ENCODE data around the gene LRTM2. TPM values are rescaled to one million over a fixed set of nuclear protein-coding genes. Genes with fewer than 3 reads are reported as not detected.

LRTM2 gene
- total RNA-seq, 1 experiment from 2014 or later: not detected

DNA sequence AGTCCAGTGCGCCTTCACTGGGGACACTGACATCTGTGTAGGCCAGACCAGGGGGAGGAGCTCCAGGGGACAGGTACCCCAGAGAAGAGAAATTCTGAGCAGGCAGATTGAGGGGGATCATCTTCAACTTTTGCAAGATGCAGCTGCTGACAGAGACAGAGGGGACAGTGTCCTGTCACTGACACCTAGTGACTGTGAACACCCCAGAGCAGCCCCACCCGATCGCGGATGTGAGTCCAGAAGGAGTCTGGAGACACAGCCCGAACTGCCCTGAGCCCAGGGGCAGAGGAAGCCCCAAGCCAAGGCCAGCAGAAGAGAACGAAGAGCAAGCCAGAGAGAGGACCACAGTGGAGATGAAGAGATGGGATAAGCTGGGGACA is 21.7 kb upstream of the LRTM2 start:
- Histone ChIP-seq H3K9me2 (replicated peaks; ENCODE audit: low read length) (no peaks in the 10 kb centered on the region), H3K27ac (ENCODE audit: low read length) (no peak overlapping the region), H3K9ac (ENCODE audit: low read length) (no peak overlapping the region), H3K9me3 (ENCODE audit: low read length) (no peaks in the 10 kb centered on the region), H3K4me1 (ENCODE audit: insufficient read depth, low read length) (peaks cover 5% of the 10 kb centered on the region; the same call in 1 of the 2 replicates), H3K79me2 (ENCODE audit: low read length) (no peaks in the 10 kb centered on the region), H3K36me3 (ENCODE audit: low read depth, low read length) (no peaks in the 10 kb centered on the region), H3K27me3 (ENCODE audit: low read length) (no peaks in the 10 kb centered on the region), H2AFZ (ENCODE audit: low read length) (no peak overlapping the region), H3K4me2 (ENCODE audit: low read length) (no peak overlapping the region), H3K4me3 (ENCODE audit: low read length) (no peak overlapping the region), H3F3A (ENCODE audit: low read length, unreplicated experiment) (no peaks in the 10 kb centered on the region), H4K20me1 (ENCODE audit: low read length) (no peaks in the 10 kb centered on the region)
- ChIA-PET CTCF (no interaction called here), POLR2A (ENCODE audit: unreplicated experiment) (no interaction called here)
- DNase-seq: no peak
- ATAC-seq: no peak
- BruUV-seq (replicated peaks): no TSS peak
- TF ChIP-seq, protein P1, sequence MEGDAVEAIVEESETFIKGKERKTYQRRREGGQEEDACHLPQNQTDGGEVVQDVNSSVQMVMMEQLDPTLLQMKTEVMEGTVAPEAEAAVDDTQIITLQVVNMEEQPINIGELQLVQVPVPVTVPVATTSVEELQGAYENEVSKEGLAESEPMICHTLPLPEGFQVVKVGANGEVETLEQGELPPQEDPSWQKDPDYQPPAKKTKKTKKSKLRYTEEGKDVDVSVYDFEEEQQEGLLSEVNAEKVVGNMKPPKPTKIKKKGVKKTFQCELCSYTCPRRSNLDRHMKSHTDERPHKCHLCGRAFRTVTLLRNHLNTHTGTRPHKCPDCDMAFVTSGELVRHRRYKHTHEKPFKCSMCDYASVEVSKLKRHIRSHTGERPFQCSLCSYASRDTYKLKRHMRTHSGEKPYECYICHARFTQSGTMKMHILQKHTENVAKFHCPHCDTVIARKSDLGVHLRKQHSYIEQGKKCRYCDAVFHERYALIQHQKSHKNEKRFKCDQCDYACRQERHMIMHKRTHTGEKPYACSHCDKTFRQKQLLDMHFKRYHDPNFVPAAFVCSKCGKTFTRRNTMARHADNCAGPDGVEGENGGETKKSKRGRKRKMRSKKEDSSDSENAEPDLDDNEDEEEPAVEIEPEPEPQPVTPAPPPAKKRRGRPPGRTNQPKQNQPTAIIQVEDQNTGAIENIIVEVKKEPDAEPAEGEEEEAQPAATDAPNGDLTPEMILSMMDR (conservative IDR thresholded peaks at IDR 0.05; ENCODE audit: low read depth, low read length): no peak
- TF ChIP-seq EZH2phosphoT487 (IDR thresholded peaks at IDR 0.05; ENCODE audit: borderline replicate concordance, low read length) (no peak), EZH2 (IDR thresholded peaks at IDR 0.05; ENCODE audit: low read length, unreplicated experiment) (no peak)
- intact Hi-C loops (cut with micrococcal nuclease): no loop called here

DNA sequence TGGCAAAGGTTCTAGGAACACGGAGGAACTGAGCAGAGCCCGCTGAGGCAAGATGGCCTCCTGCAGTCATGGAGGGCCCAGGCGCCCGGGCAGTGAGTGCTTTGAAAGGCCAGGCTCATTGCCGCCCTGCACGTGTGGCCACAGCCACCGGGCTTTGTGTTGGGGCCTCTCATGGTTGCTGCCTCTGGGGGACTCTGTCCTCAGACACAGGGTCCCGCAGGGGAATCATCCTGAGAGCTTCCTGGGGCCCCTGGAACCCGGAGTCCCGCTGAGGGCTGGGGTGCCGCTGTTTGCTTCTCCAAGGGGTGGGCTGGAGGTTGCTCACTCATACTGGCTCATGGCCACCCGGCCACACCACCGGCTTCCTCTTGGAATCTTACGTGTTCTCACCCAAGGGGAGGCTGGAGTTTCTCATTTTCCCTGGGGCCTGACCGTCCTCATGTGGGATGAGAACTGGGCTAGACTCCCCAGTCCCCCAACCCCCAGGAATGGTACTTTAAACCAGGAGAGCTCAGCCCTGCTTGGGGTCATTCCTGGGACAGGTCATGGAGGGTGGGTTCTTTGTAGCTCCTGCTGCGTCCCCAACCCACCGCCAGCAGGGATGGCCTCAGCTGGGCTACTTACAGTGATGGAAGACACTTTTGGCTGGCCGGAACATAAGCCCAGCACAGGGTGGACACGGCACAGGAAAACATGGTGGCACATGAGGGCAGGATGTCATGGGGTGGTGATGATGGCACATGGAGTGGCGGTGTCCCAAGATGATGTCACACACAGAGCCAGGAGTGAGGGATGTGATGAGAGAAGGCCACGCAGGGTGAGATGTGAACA is 21.1 kb upstream of the LRTM2 start:
- no peaks in the 10 kb centered on the region for H4K20me1 ChIP-seq (ENCODE audit: low read length)
- no TSS peak for BruUV-seq (replicated peaks)
- H3K27me3 ChIP-seq (ENCODE audit: low read length): no peaks in the 10 kb centered on the region
- POLR2A ChIA-PET (ENCODE audit: unreplicated experiment): no interaction called here
- intact Hi-C loops (cut with micrococcal nuclease): no loop called here
- no peaks in the 10 kb centered on the region for H3K36me3 ChIP-seq (ENCODE audit: low read depth, low read length)
- H3K4me3 ChIP-seq (ENCODE audit: low read length): no peak overlapping the region
- H3K79me2 ChIP-seq (ENCODE audit: low read length): no peaks in the 10 kb centered on the region
- H3K9me2 ChIP-seq (replicated peaks; ENCODE audit: low read length): no peaks in the 10 kb centered on the region
- H3K9me3 ChIP-seq (ENCODE audit: low read length): no peaks in the 10 kb centered on the region
- no peak for ATAC-seq
- no peak overlapping the region for H3K4me2 ChIP-seq (ENCODE audit: low read length)
- CTCF ChIA-PET: no interaction called here
- no peak overlapping the region for H2AFZ ChIP-seq (ENCODE audit: low read length)
- no peak for DNase-seq
- TF ChIP-seq EZH2phosphoT487 (IDR thresholded peaks at IDR 0.05; ENCODE audit: borderline replicate concordance, low read length): no peak
- TF ChIP-seq EZH2 (IDR thresholded peaks at IDR 0.05; ENCODE audit: low read length, unreplicated experiment): no peak
- TF ChIP-seq, protein P1 (conservative IDR thresholded peaks at IDR 0.05; ENCODE audit: low read depth, low read length): no peak
- peaks cover 5% of the 10 kb centered on the region; the same call in 1 of the 2 replicates for H3K4me1 ChIP-seq (ENCODE audit: insufficient read depth, low read length)
- H3K9ac ChIP-seq (ENCODE audit: low read length): no peak overlapping the region
- no peaks in the 10 kb centered on the region for H3F3A ChIP-seq (ENCODE audit: low read length, unreplicated experiment)
- no peak overlapping the region for H3K27ac ChIP-seq (ENCODE audit: low read length)

DNA sequence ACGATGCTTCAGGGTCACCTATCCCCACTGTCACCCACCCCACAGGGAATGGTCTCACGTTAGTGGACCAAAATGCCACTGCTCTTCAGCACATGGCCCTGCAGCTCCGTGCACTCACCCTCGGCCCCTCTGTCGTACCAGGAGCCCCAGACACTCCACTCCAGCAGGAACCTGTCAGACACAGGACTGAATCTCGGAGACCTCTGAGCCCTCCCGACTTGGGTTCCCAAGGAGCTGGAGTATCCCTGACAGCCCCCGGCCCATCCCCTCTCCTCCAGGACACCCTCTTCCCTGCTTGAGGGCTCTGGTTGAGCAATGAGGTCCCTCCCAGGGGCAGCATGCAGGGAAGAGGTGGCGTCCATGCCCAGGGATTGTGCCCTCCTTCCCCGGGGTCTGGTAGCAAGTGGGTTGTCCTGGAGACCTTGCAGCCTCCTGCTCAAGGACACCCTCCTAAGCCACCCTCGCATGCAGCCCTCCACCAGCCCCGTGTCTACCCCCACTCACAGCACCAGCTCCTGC is 20.4 kb upstream of the LRTM2 start:
- no peaks in the 10 kb centered on the region for H3K27me3 ChIP-seq (ENCODE audit: low read length)
- H3K27ac ChIP-seq (ENCODE audit: low read length): no peak overlapping the region
- no peak overlapping the region for H3K4me2 ChIP-seq (ENCODE audit: low read length)
- CTCF ChIA-PET: no interaction called here
- TF ChIP-seq EZH2phosphoT487 (IDR thresholded peaks at IDR 0.05; ENCODE audit: borderline replicate concordance, low read length): no peak
- TF ChIP-seq EZH2 (IDR thresholded peaks at IDR 0.05; ENCODE audit: low read length, unreplicated experiment): no peak
- TF ChIP-seq, protein P1 (conservative IDR thresholded peaks at IDR 0.05; ENCODE audit: low read depth, low read length): no peak
- no TSS peak for BruUV-seq (replicated peaks)
- H2AFZ ChIP-seq (ENCODE audit: low read length): no peak overlapping the region
- intact Hi-C loops (cut with micrococcal nuclease): no loop called here
- H3F3A ChIP-seq (ENCODE audit: low read length, unreplicated experiment): no peaks in the 10 kb centered on the region
- H3K9ac ChIP-seq (ENCODE audit: low read length): no peak overlapping the region
- POLR2A ChIA-PET (ENCODE audit: unreplicated experiment): no interaction called here
- H3K9me2 ChIP-seq (replicated peaks; ENCODE audit: low read length): no peaks in the 10 kb centered on the region
- no peaks in the 10 kb centered on the region for H4K20me1 ChIP-seq (ENCODE audit: low read length)
- no peaks in the 10 kb centered on the region for H3K79me2 ChIP-seq (ENCODE audit: low read length)
- H3K9me3 ChIP-seq (ENCODE audit: low read length): no peaks in the 10 kb centered on the region
- no peak for DNase-seq
- no peaks in the 10 kb centered on the region for H3K36me3 ChIP-seq (ENCODE audit: low read depth, low read length)
- peaks cover 5% of the 10 kb centered on the region; the same call in 1 of the 2 replicates for H3K4me1 ChIP-seq (ENCODE audit: insufficient read depth, low read length)
- no peak overlapping the region for H3K4me3 ChIP-seq (ENCODE audit: low read length)
- no peak for ATAC-seq

All from PC-3 (cell line).